ENCODE data around the gene TCL1A.

DNA sequence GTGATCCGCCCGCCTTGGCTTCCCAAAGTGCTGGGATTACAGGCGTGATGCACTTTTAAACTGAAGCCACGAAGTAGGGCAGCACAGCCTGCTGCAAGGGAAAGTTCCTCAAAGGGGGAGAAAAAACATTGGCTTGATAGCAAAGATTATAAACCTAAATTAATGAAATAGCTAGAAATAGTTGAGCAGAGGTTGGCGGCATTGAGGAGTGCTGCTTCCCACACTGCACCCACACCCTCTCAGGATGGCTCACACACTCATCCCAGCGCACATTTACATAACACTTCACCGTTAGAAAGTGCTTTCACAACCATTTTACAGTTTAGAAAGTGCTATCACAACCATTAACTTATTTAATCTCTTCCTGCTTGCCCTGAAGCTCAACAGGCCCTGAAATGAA, 44.4 kb upstream of the TCL1A start:
- TF ChIP-seq, protein P1, sequence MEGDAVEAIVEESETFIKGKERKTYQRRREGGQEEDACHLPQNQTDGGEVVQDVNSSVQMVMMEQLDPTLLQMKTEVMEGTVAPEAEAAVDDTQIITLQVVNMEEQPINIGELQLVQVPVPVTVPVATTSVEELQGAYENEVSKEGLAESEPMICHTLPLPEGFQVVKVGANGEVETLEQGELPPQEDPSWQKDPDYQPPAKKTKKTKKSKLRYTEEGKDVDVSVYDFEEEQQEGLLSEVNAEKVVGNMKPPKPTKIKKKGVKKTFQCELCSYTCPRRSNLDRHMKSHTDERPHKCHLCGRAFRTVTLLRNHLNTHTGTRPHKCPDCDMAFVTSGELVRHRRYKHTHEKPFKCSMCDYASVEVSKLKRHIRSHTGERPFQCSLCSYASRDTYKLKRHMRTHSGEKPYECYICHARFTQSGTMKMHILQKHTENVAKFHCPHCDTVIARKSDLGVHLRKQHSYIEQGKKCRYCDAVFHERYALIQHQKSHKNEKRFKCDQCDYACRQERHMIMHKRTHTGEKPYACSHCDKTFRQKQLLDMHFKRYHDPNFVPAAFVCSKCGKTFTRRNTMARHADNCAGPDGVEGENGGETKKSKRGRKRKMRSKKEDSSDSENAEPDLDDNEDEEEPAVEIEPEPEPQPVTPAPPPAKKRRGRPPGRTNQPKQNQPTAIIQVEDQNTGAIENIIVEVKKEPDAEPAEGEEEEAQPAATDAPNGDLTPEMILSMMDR (conservative IDR thresholded peaks at IDR 0.05 in 1 of 2, IDR thresholded peaks at IDR 0.05 in 1 of 2; ENCODE audit: low read depth in 1 of 2, low read length in 2 of 2), result no peak
- no peak for TF ChIP-seq EZH2 (IDR thresholded peaks at IDR 0.05; ENCODE audit: low read length, missing control alignments)

Data from fibroblast of lung (primary cell).